GM23338 (cell line): ENCODE data around the gene LRTM2. TPM values are rescaled to one million over a fixed set of nuclear protein-coding genes. Genes with fewer than 3 reads are reported as not detected.

Experiments used
- ATAC-seq: fragments of 200-7000 bp; cut with Tn5 transposase; 3 replicates; pipeline ENCODE4 v1.9.1; 2020
- DNase-seq: peaks from one replicate; pipeline ENCODE4 v3.0.0-alpha.2; 2015; ENCODE audit warnings: low spot score
- H2AFZ ChIP-seq: fragments of 200-600 bp; sonication (generic); 2 replicates; pipeline ENCODE4 v1.8.0; 2016; ENCODE audit warnings: antibody characterized with exemption, mild to moderate bottlenecking, moderate library complexity
- H3F3A ChIP-seq: fragments of 200-600 bp; sonication (generic); replicated peaks from 2 replicates; pipeline ENCODE4 v1.8.0; 2017; ENCODE audit warnings: antibody characterized with exemption, mixed run types, low read depth
- H3K27ac ChIP-seq: fragments of 200-600 bp; sonication (generic); 2 replicates; pipeline ENCODE4 v1.6.1; 2016; ENCODE audit warnings: low read depth
- H3K27me3 ChIP-seq: fragments of 200-600 bp; sonication (generic); 2 replicates; pipeline ENCODE4 v1.8.0; 2016; ENCODE audit warnings: mild to moderate bottlenecking, mixed run types, moderate library complexity; ENCODE audit not compliant: insufficient read depth
- H3K36me3 ChIP-seq: fragments of 200-600 bp; sonication (generic); 2 replicates; pipeline ENCODE4 v1.8.0; 2016; ENCODE audit warnings: mild to moderate bottlenecking; ENCODE audit not compliant: insufficient read depth
- H3K4me1 ChIP-seq: fragments of 200-600 bp; sonication (generic); 2 replicates; pipeline ENCODE4 v1.8.0; 2016; ENCODE audit warnings: mild to moderate bottlenecking, moderate library complexity; ENCODE audit not compliant: insufficient read depth
- H3K4me2 ChIP-seq: fragments of 200-600 bp; sonication (generic); 2 replicates; pipeline ENCODE4 v1.7.1; 2017; ENCODE audit warnings: mixed run types
- H3K4me3 ChIP-seq: fragments of 200-600 bp; sonication (generic); 2 replicates; pipeline ENCODE4 v1.6.1; 2016; ENCODE audit warnings: mixed run types
- H3K79me2 ChIP-seq: fragments of 200-600 bp; sonication (generic); replicated peaks from 2 replicates; pipeline ENCODE4 v1.8.0; 2017; ENCODE audit warnings: mild to moderate bottlenecking; ENCODE audit not compliant: insufficient read depth
- H3K9me2 ChIP-seq: fragments of 200-600 bp; sonication (generic); 2 replicates; pipeline ENCODE4 v1.8.0; 2017; ENCODE audit not compliant: insufficient read depth
- H4K20me1 ChIP-seq: fragments of 200-600 bp; sonication (generic); replicated peaks from 2 replicates; pipeline ENCODE4 v1.8.0; 2017; ENCODE audit warnings: mild to moderate bottlenecking; ENCODE audit not compliant: insufficient read depth
- H3K27ac Mint-ChIP-seq: 2 replicates; pipeline ENCODE4 v1.8.0; 2020; ENCODE audit warnings: inconsistent platforms, mild to moderate bottlenecking, moderate library complexity, mixed read lengths
- H3K27me3 Mint-ChIP-seq: 3 replicates; pipeline ENCODE4 v1.8.0; 2022; ENCODE audit warnings: low read depth, mild to moderate bottlenecking, moderate library complexity, mixed read lengths, inconsistent platforms; ENCODE audit not compliant: insufficient read depth, poor library complexity
- H3K36me3 Mint-ChIP-seq: 3 replicates; pipeline ENCODE4 v1.8.0; 2021; ENCODE audit warnings: low read depth, mild to moderate bottlenecking, inconsistent platforms, moderate library complexity, mixed read lengths
- H3K4me1 Mint-ChIP-seq: 3 replicates; pipeline ENCODE4 v1.8.0; 2020; ENCODE audit warnings: mild to moderate bottlenecking, inconsistent platforms, mixed read lengths
- H3K4me3 Mint-ChIP-seq: 3 replicates; pipeline ENCODE4 v1.8.0; 2021; ENCODE audit warnings: moderate library complexity, mild to moderate bottlenecking, inconsistent platforms, mixed read lengths
- H3K9me3 Mint-ChIP-seq: 3 replicates; pipeline ENCODE4 v1.8.0; 2020; ENCODE audit warnings: moderate library complexity, mild to moderate bottlenecking, inconsistent platforms, mixed read lengths
- CREB1 ChIP-seq: fragments of 250-450 bp; sonication (Bioruptor Pico); IDR thresholded peaks from 2 replicates; pipeline ENCODE4 v1.5.0; 2020; ENCODE audit warnings: low read depth, mild to moderate bottlenecking, moderate library complexity
- EZH2 ChIP-seq: fragments of 200-600 bp; sonication (generic); IDR thresholded peaks from one replicate; pipeline ENCODE4 v1.8.0; 2017; ENCODE audit warnings: antibody characterized with exemption, mild to moderate bottlenecking, low read depth; ENCODE audit not compliant: unreplicated experiment
- EZH2phosphoT487 ChIP-seq: fragments of 200-600 bp; sonication (generic); IDR thresholded peaks from one replicate; pipeline ENCODE4 v1.8.1; 2018; ENCODE audit warnings: antibody characterized with exemption; ENCODE audit not compliant: unreplicated experiment
- JUNB ChIP-seq: IDR thresholded peaks from one replicate; pipeline ENCODE4 v1.6.1; 2016; ENCODE audit warnings: antibody characterized with exemption; ENCODE audit not compliant: unreplicated experiment
- NANOG ChIP-seq: IDR thresholded peaks from 2 replicates; pipeline ENCODE4 v1.6.1; 2016; ENCODE audit warnings: antibody characterized with exemption, borderline replicate concordance
- POLR2AphosphoS5 ChIP-seq: IDR thresholded peaks from 2 replicates; pipeline ENCODE4 v1.6.1; 2016; ENCODE audit warnings: antibody characterized with exemption, low read depth
- STAT1 ChIP-seq: IDR thresholded peaks from one replicate; pipeline ENCODE4 v1.6.1; 2016; ENCODE audit warnings: antibody characterized with exemption; ENCODE audit not compliant: unreplicated experiment
- ZNF114 ChIP-seq: fragments of 250-450 bp; sonication (Bioruptor Pico); IDR thresholded peaks from 2 replicates; pipeline ENCODE4 v1.5.0; 2020; ENCODE audit warnings: mild to moderate bottlenecking, moderate library complexity
- ZNF331 ChIP-seq: fragments of 250-450 bp; sonication (Bioruptor Pico); IDR thresholded peaks from 2 replicates; pipeline ENCODE4 v1.5.0; 2020; ENCODE audit warnings: low read depth, mild to moderate bottlenecking, moderate library complexity
- polyA plus RNA-seq: library from polyadenylated mRNA; unstranded; fragments of >200 nt; fragmentation: Nextera tagmentation; extraction: Ambion mirVana; gene quantifications from 2 replicates; pipeline ENCODE4 v1.2.1, GENCODE V29; 2016
- total RNA-seq: library from RNA; depleted of rRNA; stranded (reverse); fragments of >200 nt; shearing (Covaris generic); gene quantifications from 2 replicates; pipeline ENCODE4 v1.2.3, GENCODE V29; 2014
- TF ChIP-seq, protein P1 (sequence below): IDR thresholded peaks from 2 replicates; pipeline ENCODE4 v1.6.1; 2016; ENCODE audit warnings: antibody characterized with exemption
- TF ChIP-seq, protein P2 (sequence below), 2 experiments: fragments of 200-600 bp in 1 of 2; sonication (generic) in 1 of 2; conservative IDR thresholded peaks; 2 replicates each; pipeline versions ENCODE4 v1.5.1 to v1.6.1; 2016 to 2017; ENCODE audit warnings: antibody characterized with exemption in 2 of 2, low read depth in 2 of 2, mild to moderate bottlenecking in 2 of 2, moderate library complexity in 1 of 2
- TF ChIP-seq, protein P3 (sequence below): IDR thresholded peaks from one replicate; pipeline ENCODE4 v1.6.1; 2018; ENCODE audit warnings: antibody characterized with exemption; ENCODE audit not compliant: unreplicated experiment
- TF ChIP-seq, protein P4 (sequence below): fragments of 250-450 bp; sonication (Bioruptor Pico); IDR thresholded peaks from 2 replicates; pipeline ENCODE4 v1.5.0; 2020; ENCODE audit warnings: mild to moderate bottlenecking, moderate library complexity

LRTM2 gene
- total and polyA plus RNA-seq, 2 experiments from 2014 or later = 0.08 TPM; not detected in 1

DNA sequence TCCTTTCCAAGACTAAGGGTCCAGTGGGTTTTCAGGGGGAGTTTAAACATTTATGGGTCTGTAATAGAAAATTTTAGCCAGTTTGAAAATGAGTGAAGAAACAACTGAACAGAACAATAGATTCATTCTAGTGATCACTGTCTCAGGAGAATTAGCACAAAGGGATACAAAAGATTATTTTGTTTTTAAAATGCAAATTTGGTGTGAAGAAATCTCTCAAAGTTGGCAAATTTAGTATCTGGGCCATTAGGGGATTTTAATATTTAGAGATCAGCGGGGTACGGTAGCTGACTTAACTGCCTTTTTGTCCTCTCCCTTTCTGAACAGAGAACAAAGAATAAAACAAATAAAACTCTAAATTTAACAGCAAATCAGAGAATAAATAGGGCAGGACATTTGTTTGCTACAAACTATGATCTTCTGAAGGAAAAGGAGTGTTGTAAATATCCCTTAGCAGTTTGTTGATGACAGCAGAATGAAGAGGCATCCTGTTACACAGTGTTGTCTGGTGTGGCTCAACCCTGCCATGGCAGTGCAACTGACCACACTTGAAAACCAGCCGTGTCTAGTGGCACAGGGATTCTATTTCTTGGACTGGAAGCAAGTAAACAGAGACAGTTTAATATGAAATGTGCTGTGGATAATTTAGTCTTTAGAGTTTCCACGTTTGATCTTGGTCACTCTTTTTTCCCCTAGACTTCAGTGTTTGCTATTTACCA is 46.3 kb upstream of the LRTM2 start:
- 0 out of 2 replicates have a peak, but pooled peaks cover 7% of the 10 kb centered on the region for H4K20me1 ChIP-seq

More for the DNA sequence above, 46.3 kb upstream of the LRTM2 start:
- no peak overlapping the region for H2AFZ ChIP-seq
- H3K4me1 Mint-ChIP-seq = peaks cover 29% of the 10 kb centered on the region; the same call in 2 of the 3 replicates
- TF ChIP-seq CREB1 (CRISPR knock-in tag) = no peak
- no peak for TF ChIP-seq NANOG
- TF ChIP-seq EZH2phosphoT487 = no peak
- TF ChIP-seq, protein P1, sequence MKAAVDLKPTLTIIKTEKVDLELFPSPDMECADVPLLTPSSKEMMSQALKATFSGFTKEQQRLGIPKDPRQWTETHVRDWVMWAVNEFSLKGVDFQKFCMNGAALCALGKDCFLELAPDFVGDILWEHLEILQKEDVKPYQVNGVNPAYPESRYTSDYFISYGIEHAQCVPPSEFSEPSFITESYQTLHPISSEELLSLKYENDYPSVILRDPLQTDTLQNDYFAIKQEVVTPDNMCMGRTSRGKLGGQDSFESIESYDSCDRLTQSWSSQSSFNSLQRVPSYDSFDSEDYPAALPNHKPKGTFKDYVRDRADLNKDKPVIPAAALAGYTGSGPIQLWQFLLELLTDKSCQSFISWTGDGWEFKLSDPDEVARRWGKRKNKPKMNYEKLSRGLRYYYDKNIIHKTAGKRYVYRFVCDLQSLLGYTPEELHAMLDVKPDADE = no peak
- no peak for TF ChIP-seq POLR2AphosphoS5
- no peak for TF ChIP-seq EZH2
- TF ChIP-seq, protein P2, sequence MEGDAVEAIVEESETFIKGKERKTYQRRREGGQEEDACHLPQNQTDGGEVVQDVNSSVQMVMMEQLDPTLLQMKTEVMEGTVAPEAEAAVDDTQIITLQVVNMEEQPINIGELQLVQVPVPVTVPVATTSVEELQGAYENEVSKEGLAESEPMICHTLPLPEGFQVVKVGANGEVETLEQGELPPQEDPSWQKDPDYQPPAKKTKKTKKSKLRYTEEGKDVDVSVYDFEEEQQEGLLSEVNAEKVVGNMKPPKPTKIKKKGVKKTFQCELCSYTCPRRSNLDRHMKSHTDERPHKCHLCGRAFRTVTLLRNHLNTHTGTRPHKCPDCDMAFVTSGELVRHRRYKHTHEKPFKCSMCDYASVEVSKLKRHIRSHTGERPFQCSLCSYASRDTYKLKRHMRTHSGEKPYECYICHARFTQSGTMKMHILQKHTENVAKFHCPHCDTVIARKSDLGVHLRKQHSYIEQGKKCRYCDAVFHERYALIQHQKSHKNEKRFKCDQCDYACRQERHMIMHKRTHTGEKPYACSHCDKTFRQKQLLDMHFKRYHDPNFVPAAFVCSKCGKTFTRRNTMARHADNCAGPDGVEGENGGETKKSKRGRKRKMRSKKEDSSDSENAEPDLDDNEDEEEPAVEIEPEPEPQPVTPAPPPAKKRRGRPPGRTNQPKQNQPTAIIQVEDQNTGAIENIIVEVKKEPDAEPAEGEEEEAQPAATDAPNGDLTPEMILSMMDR (conservative IDR thresholded peaks at IDR 0.05; ENCODE audit: low read depth in 2 of 2) = no peak
- no peak for TF ChIP-seq ZNF114 (CRISPR knock-in tag)
- no peak for TF ChIP-seq ZNF331 (CRISPR knock-in tag)
- TF ChIP-seq STAT1 = no peak
- TF ChIP-seq, protein P3, sequence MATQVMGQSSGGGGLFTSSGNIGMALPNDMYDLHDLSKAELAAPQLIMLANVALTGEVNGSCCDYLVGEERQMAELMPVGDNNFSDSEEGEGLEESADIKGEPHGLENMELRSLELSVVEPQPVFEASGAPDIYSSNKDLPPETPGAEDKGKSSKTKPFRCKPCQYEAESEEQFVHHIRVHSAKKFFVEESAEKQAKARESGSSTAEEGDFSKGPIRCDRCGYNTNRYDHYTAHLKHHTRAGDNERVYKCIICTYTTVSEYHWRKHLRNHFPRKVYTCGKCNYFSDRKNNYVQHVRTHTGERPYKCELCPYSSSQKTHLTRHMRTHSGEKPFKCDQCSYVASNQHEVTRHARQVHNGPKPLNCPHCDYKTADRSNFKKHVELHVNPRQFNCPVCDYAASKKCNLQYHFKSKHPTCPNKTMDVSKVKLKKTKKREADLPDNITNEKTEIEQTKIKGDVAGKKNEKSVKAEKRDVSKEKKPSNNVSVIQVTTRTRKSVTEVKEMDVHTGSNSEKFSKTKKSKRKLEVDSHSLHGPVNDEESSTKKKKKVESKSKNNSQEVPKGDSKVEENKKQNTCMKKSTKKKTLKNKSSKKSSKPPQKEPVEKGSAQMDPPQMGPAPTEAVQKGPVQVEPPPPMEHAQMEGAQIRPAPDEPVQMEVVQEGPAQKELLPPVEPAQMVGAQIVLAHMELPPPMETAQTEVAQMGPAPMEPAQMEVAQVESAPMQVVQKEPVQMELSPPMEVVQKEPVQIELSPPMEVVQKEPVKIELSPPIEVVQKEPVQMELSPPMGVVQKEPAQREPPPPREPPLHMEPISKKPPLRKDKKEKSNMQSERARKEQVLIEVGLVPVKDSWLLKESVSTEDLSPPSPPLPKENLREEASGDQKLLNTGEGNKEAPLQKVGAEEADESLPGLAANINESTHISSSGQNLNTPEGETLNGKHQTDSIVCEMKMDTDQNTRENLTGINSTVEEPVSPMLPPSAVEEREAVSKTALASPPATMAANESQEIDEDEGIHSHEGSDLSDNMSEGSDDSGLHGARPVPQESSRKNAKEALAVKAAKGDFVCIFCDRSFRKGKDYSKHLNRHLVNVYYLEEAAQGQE = no peak
- TF ChIP-seq JUNB = no peak
- TF ChIP-seq, protein P4, sequence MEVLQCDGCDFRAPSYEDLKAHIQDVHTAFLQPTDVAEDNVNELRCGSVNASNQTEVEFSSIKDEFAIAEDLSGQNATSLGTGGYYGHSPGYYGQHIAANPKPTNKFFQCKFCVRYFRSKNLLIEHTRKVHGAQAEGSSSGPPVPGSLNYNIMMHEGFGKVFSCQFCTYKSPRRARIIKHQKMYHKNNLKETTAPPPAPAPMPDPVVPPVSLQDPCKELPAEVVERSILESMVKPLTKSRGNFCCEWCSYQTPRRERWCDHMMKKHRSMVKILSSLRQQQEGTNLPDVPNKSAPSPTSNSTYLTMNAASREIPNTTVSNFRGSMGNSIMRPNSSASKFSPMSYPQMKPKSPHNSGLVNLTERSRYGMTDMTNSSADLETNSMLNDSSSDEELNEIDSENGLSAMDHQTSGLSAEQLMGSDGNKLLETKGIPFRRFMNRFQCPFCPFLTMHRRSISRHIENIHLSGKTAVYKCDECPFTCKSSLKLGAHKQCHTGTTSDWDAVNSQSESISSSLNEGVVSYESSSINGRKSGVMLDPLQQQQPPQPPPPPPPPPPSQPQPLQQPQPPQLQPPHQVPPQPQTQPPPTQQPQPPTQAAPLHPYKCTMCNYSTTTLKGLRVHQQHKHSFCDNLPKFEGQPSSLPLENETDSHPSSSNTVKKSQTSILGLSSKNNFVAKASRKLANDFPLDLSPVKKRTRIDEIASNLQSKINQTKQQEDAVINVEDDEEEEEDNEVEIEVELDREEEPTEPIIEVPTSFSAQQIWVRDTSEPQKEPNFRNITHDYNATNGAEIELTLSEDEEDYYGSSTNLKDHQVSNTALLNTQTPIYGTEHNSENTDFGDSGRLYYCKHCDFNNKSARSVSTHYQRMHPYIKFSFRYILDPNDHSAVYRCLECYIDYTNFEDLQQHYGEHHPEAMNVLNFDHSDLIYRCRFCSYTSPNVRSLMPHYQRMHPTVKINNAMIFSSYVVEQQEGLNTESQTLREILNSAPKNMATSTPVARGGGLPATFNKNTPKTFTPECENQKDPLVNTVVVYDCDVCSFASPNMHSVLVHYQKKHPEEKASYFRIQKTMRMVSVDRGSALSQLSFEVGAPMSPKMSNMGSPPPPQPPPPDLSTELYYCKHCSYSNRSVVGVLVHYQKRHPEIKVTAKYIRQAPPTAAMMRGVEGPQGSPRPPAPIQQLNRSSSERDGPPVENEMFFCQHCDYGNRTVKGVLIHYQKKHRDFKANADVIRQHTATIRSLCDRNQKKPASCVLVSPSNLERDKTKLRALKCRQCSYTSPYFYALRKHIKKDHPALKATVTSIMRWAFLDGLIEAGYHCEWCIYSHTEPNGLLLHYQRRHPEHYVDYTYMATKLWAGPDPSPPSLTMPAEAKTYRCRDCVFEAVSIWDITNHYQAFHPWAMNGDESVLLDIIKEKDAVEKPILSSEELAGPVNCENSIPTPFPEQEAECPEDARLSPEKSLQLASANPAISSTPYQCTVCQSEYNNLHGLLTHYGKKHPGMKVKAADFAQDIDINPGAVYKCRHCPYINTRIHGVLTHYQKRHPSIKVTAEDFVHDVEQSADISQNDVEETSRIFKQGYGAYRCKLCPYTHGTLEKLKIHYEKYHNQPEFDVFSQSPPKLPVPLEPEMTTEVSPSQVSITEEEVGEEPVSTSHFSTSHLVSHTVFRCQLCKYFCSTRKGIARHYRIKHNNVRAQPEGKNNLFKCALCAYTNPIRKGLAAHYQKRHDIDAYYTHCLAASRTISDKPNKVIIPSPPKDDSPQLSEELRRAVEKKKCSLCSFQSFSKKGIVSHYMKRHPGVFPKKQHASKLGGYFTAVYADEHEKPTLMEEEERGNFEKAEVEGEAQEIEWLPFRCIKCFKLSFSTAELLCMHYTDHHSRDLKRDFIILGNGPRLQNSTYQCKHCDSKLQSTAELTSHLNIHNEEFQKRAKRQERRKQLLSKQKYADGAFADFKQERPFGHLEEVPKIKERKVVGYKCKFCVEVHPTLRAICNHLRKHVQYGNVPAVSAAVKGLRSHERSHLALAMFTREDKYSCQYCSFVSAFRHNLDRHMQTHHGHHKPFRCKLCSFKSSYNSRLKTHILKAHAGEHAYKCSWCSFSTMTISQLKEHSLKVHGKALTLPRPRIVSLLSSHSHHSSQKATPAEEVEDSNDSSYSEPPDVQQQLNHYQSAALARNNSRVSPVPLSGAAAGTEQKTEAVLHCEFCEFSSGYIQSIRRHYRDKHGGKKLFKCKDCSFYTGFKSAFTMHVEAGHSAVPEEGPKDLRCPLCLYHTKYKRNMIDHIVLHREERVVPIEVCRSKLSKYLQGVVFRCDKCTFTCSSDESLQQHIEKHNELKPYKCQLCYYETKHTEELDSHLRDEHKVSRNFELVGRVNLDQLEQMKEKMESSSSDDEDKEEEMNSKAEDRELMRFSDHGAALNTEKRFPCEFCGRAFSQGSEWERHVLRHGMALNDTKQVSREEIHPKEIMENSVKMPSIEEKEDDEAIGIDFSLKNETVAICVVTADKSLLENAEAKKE (CRISPR knock-in tag) = no peak
- ATAC-seq (no peak), DNase-seq (no peak)
- no peak overlapping the region for H3K27ac ChIP-seq
- no peaks in the 10 kb centered on the region for H3K27me3 ChIP-seq
- H3K36me3 ChIP-seq = peaks cover 2% of the 10 kb centered on the region; the same call in 1 of the 2 replicates
- H3F3A ChIP-seq = no peaks in the 10 kb centered on the region
- no peak overlapping the region for H3K4me3 ChIP-seq
- no peaks in the 10 kb centered on the region; the same call in 2 of the 3 replicates for H3K36me3 Mint-ChIP-seq
- no peak overlapping the region for H3K27ac Mint-ChIP-seq
- no peak overlapping the region for H3K4me3 Mint-ChIP-seq
- H3K79me2 ChIP-seq = peaks cover 55% of the 10 kb centered on the region
- no peaks in the 10 kb centered on the region for H3K27me3 Mint-ChIP-seq
- H3K4me1 ChIP-seq = 0 out of 2 replicates have a peak, but pooled peaks cover 13% of the 10 kb centered on the region
- no peak overlapping the region for H3K4me2 ChIP-seq
- no peaks in the 10 kb centered on the region for H3K9me3 Mint-ChIP-seq
- no peaks in the 10 kb centered on the region for H3K9me2 ChIP-seq
